Panc1 (cell line): ENCODE data around the gene BRD3.

Source experiments
- CTCF ChIP-seq: fragments of 450-650 bp; IDR thresholded peaks from 2 replicates; pipeline ENCODE4 v1.5.1; 2017; ENCODE audit warnings: mild to moderate bottlenecking
- REST ChIP-seq, 2 experiments: IDR thresholded peaks; 2 replicates each; pipeline ENCODE4 v1.6.1; 2011 to 2012; ENCODE audit warnings: low read depth in 2 of 2, control low read depth in 1 of 2, low read length in 1 of 2, mild to moderate bottlenecking in 1 of 2, moderate library complexity in 1 of 2; ENCODE audit not compliant: insufficient read depth in 1 of 2

DNA sequence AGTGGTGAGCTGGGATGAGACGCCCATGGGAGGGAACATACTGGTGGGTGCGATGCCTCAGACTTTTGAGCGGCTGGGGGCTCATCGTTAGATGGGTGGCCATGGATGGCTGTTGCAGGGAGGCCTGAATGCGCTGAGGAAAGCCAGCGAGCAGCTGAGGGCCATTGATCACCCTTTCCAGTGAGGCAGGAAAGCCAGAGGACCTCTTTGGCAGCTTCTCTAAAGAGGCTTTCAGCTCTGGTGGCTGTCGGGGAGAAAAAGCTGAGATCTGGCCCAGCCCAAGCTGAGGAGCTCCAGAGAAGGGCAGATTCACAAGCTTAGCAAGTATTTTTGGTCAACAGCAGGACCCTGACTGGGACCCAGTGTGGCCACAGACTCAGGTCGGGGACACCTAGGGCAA, 62.4 kb downstream of the BRD3 start:
- TF ChIP-seq CTCF (no peak), REST (IDR thresholded peaks at IDR 0.05; ENCODE audit: insufficient read depth in 1 of 2, low read depth in 2 of 2, low read length in 1 of 2) (no peak)
